K562 (cell line): ENCODE measurements around the gene GEMIN8. TPM values are rescaled to one million over a fixed set of nuclear protein-coding genes. Genes with fewer than 3 reads are reported as not detected.

Source experiments
- ARHGAP35 ChIP-seq: fragments of 450-650 bp; IDR thresholded peaks from 2 replicates; pipeline ENCODE4 v1.6.1; 2018; ENCODE audit not compliant: partially characterized antibody
- ARID3A ChIP-seq: IDR thresholded peaks from 2 replicates; pipeline ENCODE4 v1.6.1; 2012; ENCODE audit warnings: low read depth, low read length, improper control_type of control experiment, borderline replicate concordance
- ATF7 ChIP-seq: fragments of 450-650 bp; IDR thresholded peaks from 2 replicates; pipeline ENCODE4 v1.7.1; 2014; ENCODE audit warnings: mild to moderate bottlenecking, moderate library complexity
- CXXC5 ChIP-seq: fragments of 250-450 bp; sonication (Bioruptor Pico); IDR thresholded peaks from 2 replicates; pipeline ENCODE4 v1.8.0; 2022; ENCODE audit warnings: inconsistent platforms, mild to moderate bottlenecking, moderate library complexity
- HDAC2 ChIP-seq: fragments of 450-650 bp; IDR thresholded peaks from 2 replicates; pipeline ENCODE4 v1.6.1; 2016; ENCODE audit warnings: mild to moderate bottlenecking
- HLTF ChIP-seq: fragments of 450-650 bp; IDR thresholded peaks from 2 replicates; pipeline ENCODE4 v1.6.1; 2016
- IFI16 ChIP-seq: fragments of 250-450 bp; sonication (Bioruptor Pico); IDR thresholded peaks from 2 replicates; pipeline ENCODE4 v2.1.2; 2022; ENCODE audit warnings: mild to moderate bottlenecking, inconsistent platforms
- KLF1 ChIP-seq: fragments of 450-650 bp; IDR thresholded peaks from 2 replicates; pipeline ENCODE4 v1.6.1; 2016; ENCODE audit warnings: missing genetic modification characterization, missing compliant biosample characterization
- MED1 ChIP-seq: sonication (generic); formaldehyde crosslinking; IDR thresholded peaks from 2 replicates; pipeline ENCODE4 v1.8.1; 2023; ENCODE audit warnings: missing genetic modification reagents, borderline replicate concordance
- NCOA1 ChIP-seq: fragments of 450-650 bp; IDR thresholded peaks from 2 replicates; pipeline ENCODE4 v1.6.1; 2016; ENCODE audit warnings: low read depth
- PREB ChIP-seq: sonication (generic); formaldehyde crosslinking; IDR thresholded peaks from 2 replicates; pipeline ENCODE4 v1.8.1; 2023; ENCODE audit warnings: mild to moderate bottlenecking, missing genetic modification reagents
- RBM25 ChIP-seq: fragments of 200-400 bp; formaldehyde crosslinking; IDR thresholded peaks from 2 replicates; pipeline ENCODE4 v1.6.1; 2018; ENCODE audit warnings: low read length, low read depth, moderate library complexity; ENCODE audit not compliant: severe bottlenecking
- RBM34 ChIP-seq: fragments of 200-400 bp; formaldehyde crosslinking; IDR thresholded peaks from 2 replicates; pipeline ENCODE4 v1.6.1; 2018; ENCODE audit warnings: low read length, borderline replicate concordance; ENCODE audit not compliant: insufficient read depth
- SMAD2 ChIP-seq: fragments of 150-350 bp; IDR thresholded peaks from 2 replicates; pipeline ENCODE4 v1.6.1; 2014; ENCODE audit warnings: low read depth, mild to moderate bottlenecking, low read length
- SPI1 ChIP-seq: IDR thresholded peaks from 2 replicates; pipeline ENCODE4 v1.6.1; 2011; ENCODE audit warnings: low read depth, low read length, control low read depth, borderline replicate concordance
- STAT5A ChIP-seq: IDR thresholded peaks from 2 replicates; pipeline ENCODE4 v1.6.1; 2012; ENCODE audit warnings: low read length, inconsistent platforms, borderline replicate concordance
- THRA ChIP-seq: fragments of 450-650 bp; IDR thresholded peaks from 2 replicates; pipeline ENCODE4 v1.6.1; 2017; ENCODE audit warnings: mild to moderate bottlenecking, moderate library complexity
- THRB ChIP-seq: fragments of 450-650 bp; formaldehyde crosslinking; conservative IDR thresholded peaks from 2 replicates; pipeline ENCODE4 v1.4.0; 2022; ENCODE audit warnings: mild to moderate bottlenecking, missing genetic modification characterization
- ZBED1 ChIP-seq: IDR thresholded peaks from 2 replicates; pipeline ENCODE4 v1.6.1; 2014
- ZNF184 ChIP-seq: sonication (generic); formaldehyde crosslinking; IDR thresholded peaks from 2 replicates; pipeline ENCODE4 v1.5.0; 2020; ENCODE audit warnings: missing genetic modification reagents
- ZNF311 ChIP-seq: fragments of 250-450 bp; sonication (Bioruptor Pico); IDR thresholded peaks from 2 replicates; pipeline ENCODE4 v1.4.0; 2020; ENCODE audit warnings: mild to moderate bottlenecking, moderate library complexity
- ZNF57 ChIP-seq: fragments of 450-650 bp; formaldehyde crosslinking; IDR thresholded peaks from 2 replicates; pipeline ENCODE4 v1.4.0; 2020; ENCODE audit warnings: mild to moderate bottlenecking, moderate library complexity
- ZSCAN32 ChIP-seq: fragments of 450-650 bp; formaldehyde crosslinking; IDR thresholded peaks from 2 replicates; pipeline ENCODE4 v1.4.0; 2020; ENCODE audit warnings: mild to moderate bottlenecking, moderate library complexity
- polyA plus RNA-seq, 8 experiments: library from polyadenylated mRNA; depleted of rRNA in 4 of 8; stranded (reverse) in 5 of 8; unstranded in 3 of 8; fragments of >200 nt; fragmentation: Nextera tagmentation in 2 of 8; fragmentation: Illumina TruSeq in 1 of 8; extraction: Ambion mirVana in 2 of 8; extraction: Trizol in 1 of 8; gene quantifications; 2 replicates each; pipeline versions ENCODE4 v1.2.1 to v1.2.3, GENCODE V29; 2011 to 2014; ENCODE audit warnings: inconsistent platforms in 1 of 8, missing spikeins in 1 of 8
- total RNA-seq, 7 experiments: library from RNA; depleted of rRNA in 6 of 7; stranded (reverse); fragments of >200 nt in 6 of 7; fragmentation: Illumina TruSeq in 2 of 7; extraction: Trizol in 2 of 7; gene quantifications; 2 replicates each; pipeline versions ENCODE4 v1.2.1 to v1.2.3, GENCODE V29; 2011 to 2021; ENCODE audit warnings: low replicate concordance in 1 of 7

The GEMIN8 gene
- total and polyA plus RNA-seq, 9 of the 15 experiments (the other 6 are each of a cell fraction or from before 2014, with no cell fraction given) = 10.9 to 29.1 (median 16.9) TPM

DNA sequence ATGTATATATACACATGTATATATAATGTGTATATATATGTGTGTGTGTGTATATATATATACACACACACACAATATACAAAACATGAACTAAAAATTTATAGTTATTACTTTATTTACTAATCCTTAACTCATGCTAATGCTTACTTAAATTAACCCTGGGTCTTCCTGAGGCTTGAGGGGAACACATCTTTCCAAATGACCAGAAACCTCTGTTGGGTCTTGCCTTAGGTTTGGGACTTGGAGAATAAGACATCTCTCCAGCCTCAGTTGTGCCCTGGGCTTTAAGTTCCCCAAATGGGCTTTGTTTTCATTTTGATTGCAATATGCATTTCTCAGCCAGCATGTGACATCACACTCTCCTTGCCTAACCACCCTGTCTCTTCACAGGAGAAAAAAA lies 7.7 kb downstream of the GEMIN8 start (continued):
- no peak for TF ChIP-seq NCOA1
- no peak for TF ChIP-seq ATF7
- TF ChIP-seq PREB = no peak
- TF ChIP-seq IFI16 (CRISPR knock-in tag) = no peak
- no peak for TF ChIP-seq STAT5A
- no peak for TF ChIP-seq HDAC2
- TF ChIP-seq HLTF = 0 out of 2 replicates have a peak, but pooled peaks have one; percentile 46
- no peak for TF ChIP-seq CXXC5 (CRISPR knock-in tag)
- TF ChIP-seq ARID3A = no peak
- no peak for TF ChIP-seq ZNF311 (CRISPR knock-in tag)
- TF ChIP-seq KLF1 = no peak
- TF ChIP-seq ARHGAP35 = no peak
- TF ChIP-seq THRA = no peak
- TF ChIP-seq ZNF184 = peak; percentile 98
- TF ChIP-seq ZBED1 = no peak
- TF ChIP-seq SMAD2 = no peak
- no peak for TF ChIP-seq THRB (CRISPR knock-in tag)
- no peak for TF ChIP-seq MED1
- TF ChIP-seq RBM25 = peak; percentile 92
- TF ChIP-seq RBM34 = no peak
- no peak for TF ChIP-seq ZSCAN32 (CRISPR knock-in tag)
- no peak for TF ChIP-seq SPI1
- no peak for TF ChIP-seq ZNF57 (CRISPR knock-in tag)
